BLaER1 treated with 17β-estradiol and CSF1 and Interleukin-3, amounts not matched to agents 10 nM and 100 nM (cell line): Measurements from ENCODE around the gene LITAF.

Experiments
- H3K27ac ChIP-seq, 11 experiments: shearing (Covaris generic); formaldehyde crosslinking; 2 replicates each; pipeline ENCODE4 v1.8.1; 2022
- H3K27me3 ChIP-seq, 11 experiments: shearing (Covaris generic); formaldehyde crosslinking; 2 replicates each; pipeline ENCODE4 v1.8.1; 2022
- H3K36me3 ChIP-seq, 11 experiments: shearing (Covaris generic); formaldehyde crosslinking; 2 replicates each; pipeline ENCODE4 v1.8.1; 2022
- H3K4me1 ChIP-seq, 10 experiments: shearing (Covaris generic); formaldehyde crosslinking; 2 replicates each; pipeline ENCODE4 v1.8.1; 2022
- H3K4me2 ChIP-seq, 11 experiments: shearing (Covaris generic); formaldehyde crosslinking; 2 replicates each; pipeline ENCODE4 v1.8.1; 2022
- H3K4me3 ChIP-seq, 10 experiments: shearing (Covaris generic); formaldehyde crosslinking; 2 replicates each; pipeline ENCODE4 v1.8.1; 2022
- H3K9ac ChIP-seq, 11 experiments: shearing (Covaris generic); formaldehyde crosslinking; 2 replicates each; pipeline ENCODE4 v1.8.1; 2022
- H3K9me3 ChIP-seq, 11 experiments: shearing (Covaris generic); formaldehyde crosslinking; replicated peaks in 1 of 11; 2 replicates each; pipeline ENCODE4 v1.8.1; 2022
- H4K20me1 ChIP-seq, 11 experiments: shearing (Covaris generic); formaldehyde crosslinking; 2 replicates each; pipeline ENCODE4 v1.8.1; 2022
- Cebpa-rat ChIP-seq, 11 experiments: shearing (Covaris generic); IDR thresholded peaks; 2 replicates each; pipeline ENCODE4 v1.8.1; 2022

LITAF gene

DNA sequence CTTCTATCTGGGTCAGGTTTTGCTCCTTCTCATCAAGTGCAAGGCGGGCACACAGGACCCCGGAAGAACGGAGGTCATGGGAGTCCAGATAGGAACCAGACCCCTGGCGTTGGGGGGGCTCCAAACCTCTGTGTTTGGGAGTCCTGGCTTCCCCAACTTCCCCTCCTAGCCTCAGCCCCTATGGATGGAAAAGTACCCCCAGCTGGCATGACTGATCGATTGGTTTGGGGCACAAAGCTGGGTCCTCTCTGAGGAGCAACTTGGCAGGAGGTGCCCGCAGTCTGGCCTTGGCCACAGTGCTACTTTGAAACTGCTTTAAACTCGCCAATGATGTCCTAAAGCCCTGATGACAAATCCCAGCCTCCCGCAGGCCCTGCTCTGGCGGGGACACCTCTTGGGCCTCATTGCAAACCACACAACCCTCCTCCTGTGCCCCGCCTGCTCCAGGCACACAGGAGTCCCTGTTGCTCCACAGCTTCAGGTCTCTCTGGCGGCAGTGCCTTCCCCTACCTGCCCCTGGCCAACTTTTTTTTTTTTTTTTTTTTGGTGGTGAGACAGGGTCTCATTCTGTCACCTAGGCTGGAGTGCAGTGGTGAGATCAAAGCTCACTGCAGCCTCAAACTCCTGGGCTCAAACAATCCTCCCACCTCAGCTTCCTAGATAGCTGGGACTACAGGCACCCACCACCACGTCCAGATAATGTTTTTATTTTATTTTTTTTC lies 43.5 kb upstream of the LITAF start:
- Histone ChIP-seq H3K9me3 (no peaks in the 10 kb centered on the region), H3K4me1 (peaks cover 80 to 93% (median 89%) of the 10 kb centered on the region in 10 experiments), H3K36me3 (no peaks in the 10 kb centered on the region), H3K9ac (peak overlapping the region; percentile 31 to 81 (median 67); a peak in 20 of 22 replicates), H3K4me3 (peak overlapping the region in 4 of 10 experiments; percentile 0 to 21 (median 12); a peak in 2 of 20 replicates), H4K20me1 (no peaks in the 10 kb centered on the region; a peak in 1 of 22 replicates), H3K27ac (peak overlapping the region; percentile 58 to 93 (median 83); a peak in 21 of 22 replicates), H3K4me2 (peak overlapping the region; percentile 75 to 99 (median 96)), H3K27me3 (no peaks in the 10 kb centered on the region)
- no peak for TF ChIP-seq Cebpa-rat (IDR thresholded peaks at IDR 0.05)

DNA sequence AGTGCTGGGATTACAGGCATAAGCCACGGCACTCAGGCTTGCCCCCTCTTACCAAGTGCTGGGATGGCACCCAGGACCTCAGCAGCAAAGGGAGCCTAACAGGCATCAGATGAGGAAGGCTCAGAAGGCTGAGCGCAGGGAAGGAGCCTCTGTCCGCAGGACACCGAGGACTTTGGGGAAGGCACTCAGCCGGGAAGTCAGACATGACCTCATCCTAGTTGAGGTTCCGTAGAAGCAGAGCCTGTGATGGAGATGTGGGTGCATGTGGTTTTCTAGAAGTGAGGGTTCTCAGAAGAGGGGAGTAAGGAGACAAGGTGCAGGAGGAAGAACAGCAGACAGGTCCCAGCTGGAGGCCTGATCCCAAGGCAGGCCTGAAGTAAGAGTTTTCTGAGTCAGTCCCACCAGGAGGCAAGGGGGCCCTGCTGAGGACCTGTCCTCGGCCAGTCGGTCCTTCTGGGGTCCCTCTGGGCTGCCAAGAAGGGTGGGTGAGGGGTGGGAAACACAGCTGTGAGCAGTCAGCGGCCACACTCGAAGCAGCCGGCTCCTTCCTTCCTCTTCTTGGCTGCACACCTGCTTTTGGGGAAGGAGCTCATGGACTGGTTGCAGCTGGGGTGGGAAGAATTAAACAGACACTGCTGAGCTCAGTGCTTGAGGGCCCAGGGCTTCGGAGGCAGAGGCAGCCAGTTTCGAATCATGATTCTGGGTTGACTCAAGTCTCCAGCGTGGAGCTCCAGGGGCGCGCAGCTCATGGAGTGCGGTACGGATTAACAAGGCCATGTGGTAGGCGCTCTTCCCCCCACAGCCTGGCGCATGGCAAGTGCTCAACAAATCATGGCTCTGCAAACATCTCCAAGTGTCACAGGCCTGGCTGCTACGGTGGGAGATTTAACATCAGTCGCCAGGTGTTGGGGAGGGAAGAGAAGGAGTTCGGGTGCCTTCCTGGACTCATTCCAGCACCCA lies 42.6 kb upstream of the LITAF start:
- peaks cover 88 to 100% (median 95%) of the 10 kb centered on the region in 10 experiments for H3K4me1 ChIP-seq
- H3K27ac ChIP-seq, result peak overlapping the region; percentile 58 to 93 (median 83); a peak in 21 of 22 replicates
- no peaks in the 10 kb centered on the region; a peak in 1 of 22 replicates for H4K20me1 ChIP-seq
- H3K27me3 ChIP-seq, result no peaks in the 10 kb centered on the region
- no peaks in the 10 kb centered on the region for H3K9me3 ChIP-seq
- peak overlapping the region; percentile 31 to 81 (median 67); a peak in 20 of 22 replicates for H3K9ac ChIP-seq
- H3K36me3 ChIP-seq, result no peaks in the 10 kb centered on the region
- peak overlapping the region in 4 of 10 experiments; percentile 0 to 21 (median 12); a peak in 2 of 20 replicates for H3K4me3 ChIP-seq
- TF ChIP-seq Cebpa-rat (IDR thresholded peaks at IDR 0.05), result no peak
- peak overlapping the region; percentile 75 to 99 (median 96) for H3K4me2 ChIP-seq

DNA sequence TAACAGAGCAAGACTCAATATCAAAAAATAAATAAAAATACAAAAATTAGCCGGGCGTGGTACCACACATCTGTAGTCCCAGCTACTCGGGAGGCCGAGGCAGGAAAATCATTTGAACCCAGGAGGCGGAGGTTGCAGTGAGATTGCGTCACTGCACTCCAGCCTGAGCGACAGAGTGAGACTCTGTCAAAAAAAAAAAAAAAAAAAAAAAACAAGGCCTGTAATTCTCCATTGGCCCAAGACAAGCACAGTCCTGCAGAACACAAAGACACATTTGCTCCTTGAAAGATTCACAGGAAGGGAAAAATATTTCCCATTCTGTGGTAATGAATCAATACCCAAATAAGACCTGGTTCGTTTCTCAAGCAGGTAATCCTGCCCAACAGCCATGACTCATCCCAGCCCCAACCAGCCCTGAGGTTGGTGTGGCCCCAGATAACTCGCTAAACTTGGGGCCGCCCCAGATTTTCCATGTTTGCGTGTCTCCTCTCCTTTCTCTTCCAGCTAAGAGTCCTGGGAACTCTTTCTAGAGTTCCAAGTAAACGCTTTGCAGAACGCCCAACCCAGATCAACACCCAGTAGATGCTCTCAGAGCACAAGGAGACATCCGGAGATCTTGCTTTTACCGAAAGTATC lies 41.2 kb upstream of the LITAF start:
- H3K4me2 ChIP-seq, result peak overlapping the region; percentile 75 to 99 (median 96)
- no peak overlapping the region for H3K4me3 ChIP-seq
- H3K9me3 ChIP-seq, result no peaks in the 10 kb centered on the region
- H3K27ac ChIP-seq, result peak overlapping the region in 8 of 11 experiments; percentile 70 to 93 (median 86); a peak in 17 of 22 replicates
- TF ChIP-seq Cebpa-rat (IDR thresholded peaks at IDR 0.05), result peak in 9 of 11 experiments; percentile 29 to 85 (median 42); a peak in 10 of 22 replicates
- no peaks in the 10 kb centered on the region for H3K36me3 ChIP-seq
- H3K27me3 ChIP-seq, result no peaks in the 10 kb centered on the region
- peak overlapping the region in 4 of 11 experiments; percentile 71 to 81 (median 78); a peak in 9 of 22 replicates for H3K9ac ChIP-seq
- H4K20me1 ChIP-seq, result no peaks in the 10 kb centered on the region; a peak in 1 of 22 replicates
- peaks cover 98 to 100% (median 100%) of the 10 kb centered on the region in 10 experiments for H3K4me1 ChIP-seq

DNA sequence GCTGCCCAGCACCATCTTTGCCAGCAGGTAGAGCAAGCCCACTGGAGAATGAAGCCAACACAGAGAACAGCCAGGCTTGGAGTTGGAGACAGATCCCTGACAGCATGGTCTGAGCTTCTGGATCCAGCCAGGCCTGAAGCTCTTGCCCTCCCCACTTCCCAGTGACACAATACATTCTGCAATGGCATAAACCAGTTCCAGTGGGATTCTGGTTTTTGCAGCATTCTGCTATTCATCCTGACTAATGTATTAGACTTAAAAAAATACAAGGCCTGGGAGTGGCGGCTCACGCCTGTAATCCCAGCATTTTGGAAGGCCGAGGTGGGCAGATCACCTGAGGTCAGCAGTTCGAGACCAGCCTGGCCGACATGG lies 40.6 kb upstream of the LITAF start:
- Histone ChIP-seq H3K4me2 (peak overlapping the region; percentile 75 to 99 (median 96)), H3K27ac (peak overlapping the region in 7 of 11 experiments; percentile 6 to 93 (median 89); a peak in 13 of 22 replicates), H3K36me3 (no peaks in the 10 kb centered on the region), H4K20me1 (no peaks in the 10 kb centered on the region; a peak in 1 of 22 replicates), H3K4me1 (peaks cover 97 to 100% (median 100%) of the 10 kb centered on the region in 10 experiments), H3K4me3 (no peak overlapping the region), H3K27me3 (no peaks in the 10 kb centered on the region), H3K9ac (peak overlapping the region in 1 of 11 experiments; percentile 35; a peak in 2 of 22 replicates), H3K9me3 (no peaks in the 10 kb centered on the region)
- no peak for TF ChIP-seq Cebpa-rat (IDR thresholded peaks at IDR 0.05)

DNA sequence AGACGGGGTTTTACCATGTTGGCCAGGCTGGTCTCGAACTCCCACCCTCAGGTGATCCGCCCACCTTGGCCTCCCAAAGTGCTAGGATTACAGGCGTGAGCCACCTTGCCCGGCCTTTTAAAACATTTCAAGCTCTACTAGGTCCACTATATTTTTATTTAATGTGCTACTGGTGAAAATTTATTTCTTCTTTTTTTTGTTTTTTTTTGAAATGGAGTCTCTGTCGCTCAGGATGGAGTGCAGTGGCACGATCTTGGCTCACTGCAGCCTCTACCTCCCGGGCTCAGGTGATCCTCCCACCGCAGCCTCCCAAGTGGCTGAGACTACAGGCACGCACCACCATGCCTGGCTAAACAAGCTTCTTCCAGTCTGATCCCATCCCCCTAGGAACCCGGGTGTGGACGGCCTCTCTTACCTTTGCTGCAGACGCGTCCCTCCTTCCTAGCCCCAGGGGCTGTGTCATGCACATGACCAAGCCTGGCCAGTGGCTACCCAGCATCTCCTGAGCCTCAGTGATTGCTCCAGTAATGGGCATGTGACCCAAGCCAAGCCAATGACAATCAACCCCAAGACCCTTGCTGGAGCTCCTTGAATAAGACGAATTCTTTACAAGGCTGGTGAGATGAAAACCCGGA lies 40.1 kb upstream of the LITAF start:
- Histone ChIP-seq H3K27me3 (no peaks in the 10 kb centered on the region), H3K9me3 (no peaks in the 10 kb centered on the region), H4K20me1 (no peaks in the 10 kb centered on the region; a peak in 1 of 22 replicates), H3K36me3 (no peaks in the 10 kb centered on the region), H3K4me2 (peak overlapping the region; percentile 75 to 99 (median 96)), H3K9ac (peak overlapping the region in 1 of 11 experiments; percentile 35; a peak in 1 of 22 replicates), H3K4me1 (peaks cover 97 to 100% (median 100%) of the 10 kb centered on the region in 10 experiments), H3K27ac (peak overlapping the region in 6 of 11 experiments; percentile 27 to 93 (median 90); a peak in 12 of 22 replicates), H3K4me3 (no peak overlapping the region)
- no peak for TF ChIP-seq Cebpa-rat (IDR thresholded peaks at IDR 0.05)

DNA sequence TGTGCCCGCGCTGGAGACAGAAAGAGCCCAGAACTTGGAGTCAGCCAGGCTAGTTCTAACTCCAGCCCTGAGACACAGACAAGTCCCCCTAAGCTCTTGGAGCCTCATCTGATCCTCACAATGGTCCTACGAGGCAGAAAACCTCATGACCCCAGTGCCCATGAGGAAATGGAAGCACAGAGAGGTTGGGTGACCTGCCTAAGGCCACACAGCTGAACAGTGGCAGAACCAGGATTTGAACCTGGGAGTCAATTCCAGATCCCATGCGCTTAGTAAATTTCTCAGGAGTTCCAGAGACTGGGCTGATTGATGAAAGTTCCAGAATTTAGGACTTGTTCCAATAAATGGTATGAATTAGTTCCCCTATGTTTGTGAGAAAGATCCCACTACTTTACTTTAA lies 39.0 kb upstream of the LITAF start:
- no peaks in the 10 kb centered on the region for H3K36me3 ChIP-seq

DNA sequence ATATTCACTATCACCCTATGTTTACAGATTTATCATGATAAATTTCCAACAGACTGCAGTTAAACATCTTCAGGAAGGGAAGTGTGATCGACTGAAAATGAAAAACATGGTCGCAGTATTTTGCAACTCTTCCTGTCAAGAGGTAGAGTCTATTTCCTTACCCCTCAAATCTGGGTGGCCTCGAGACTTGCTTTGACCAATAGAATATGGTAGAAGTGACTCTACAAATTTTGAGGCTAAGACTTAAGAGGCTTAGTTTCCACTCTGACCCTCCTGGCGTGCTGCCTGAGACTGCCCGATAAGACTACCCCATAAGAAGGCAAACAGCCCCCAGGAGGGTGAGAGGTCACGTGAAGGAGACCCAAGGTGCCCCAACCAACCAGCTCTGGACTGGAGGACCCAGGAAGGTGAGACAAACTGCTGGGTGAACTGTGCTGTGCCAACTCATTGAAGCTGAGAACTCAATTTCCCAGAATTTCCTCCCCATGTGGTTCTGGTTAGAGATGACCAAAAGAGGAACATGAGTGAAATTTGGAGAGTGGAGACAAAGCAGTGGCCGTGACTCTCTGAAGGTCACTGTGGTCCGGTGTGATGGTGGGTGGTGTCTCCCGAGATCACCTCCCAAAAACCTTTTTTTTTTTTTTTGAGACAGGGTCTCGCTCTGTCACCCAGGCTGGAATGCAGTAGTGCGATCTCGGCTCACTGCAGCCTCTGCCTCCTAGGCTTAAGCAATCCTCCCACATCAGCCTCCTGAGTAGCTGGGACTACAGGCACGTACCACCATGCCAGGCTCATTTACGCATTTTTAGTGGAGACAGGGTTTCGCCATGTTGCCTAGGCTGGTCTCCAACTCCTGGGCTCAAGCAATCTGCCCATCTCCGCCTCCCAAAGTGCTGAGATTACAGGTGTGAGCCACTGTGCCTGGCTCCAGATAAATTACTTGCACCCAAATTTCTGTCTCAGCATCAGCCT lies 38.2 kb upstream of the LITAF start:
- no peaks in the 10 kb centered on the region for H3K36me3 ChIP-seq
- TF ChIP-seq Cebpa-rat (IDR thresholded peaks at IDR 0.05), result peak in 2 of 11 experiments; percentile 23 to 25; a peak in 2 of 22 replicates
- H4K20me1 ChIP-seq, result no peaks in the 10 kb centered on the region; a peak in 1 of 22 replicates
- H3K4me3 ChIP-seq, result peak overlapping the region in 3 of 10 experiments; percentile 1 to 22 (median 9); a peak in 4 of 20 replicates
- H3K9ac ChIP-seq, result peak overlapping the region; percentile 12 to 74 (median 49); a peak in 16 of 22 replicates
- H3K27ac ChIP-seq, result peak overlapping the region; percentile 69 to 93 (median 87)
- peaks cover 6 to 8% (median 7%) of the 10 kb centered on the region in 11 experiments; a peak in 14 of 22 replicates for H3K9me3 ChIP-seq
- peaks cover 97 to 100% (median 100%) of the 10 kb centered on the region in 10 experiments for H3K4me1 ChIP-seq
- H3K4me2 ChIP-seq, result peak overlapping the region; percentile 75 to 99 (median 96)
- H3K27me3 ChIP-seq, result no peaks in the 10 kb centered on the region

More for the DNA sequence above, 39.0 kb upstream of the LITAF start:
- Histone ChIP-seq H3K27ac (peak overlapping the region; percentile 69 to 93 (median 87); a peak in 20 of 22 replicates), H3K9ac (peak overlapping the region in 8 of 11 experiments; percentile 1 to 66 (median 34); a peak in 7 of 22 replicates), H3K4me1 (peaks cover 97 to 100% (median 100%) of the 10 kb centered on the region in 10 experiments), H3K27me3 (no peaks in the 10 kb centered on the region), H3K4me3 (no peak overlapping the region), H4K20me1 (no peaks in the 10 kb centered on the region; a peak in 1 of 22 replicates), H3K9me3 (no peaks in the 10 kb centered on the region; a peak in 1 of 22 replicates), H3K4me2 (peak overlapping the region; percentile 75 to 99 (median 96))
- no peak for TF ChIP-seq Cebpa-rat (IDR thresholded peaks at IDR 0.05)
